Glutamatergic neuron (in vitro differentiated cells): ENCODE data around the gene ARL14EP. TPM values are rescaled to one million over a fixed set of nuclear protein-coding genes. Genes with fewer than 3 reads are reported as not detected.

Source experiments
- DNase-seq: peaks from one replicate; pipeline ENCODE4 v3.0.0; 2022
- H3K27ac Mint-ChIP-seq: one replicate; pipeline ENCODE4 v1.8.0; 2020; ENCODE audit warnings: mild to moderate bottlenecking, mixed read lengths, inconsistent platforms; ENCODE audit not compliant: unreplicated experiment
- H3K27me3 Mint-ChIP-seq: one replicate; pipeline ENCODE4 v1.8.0; 2020; ENCODE audit warnings: mild to moderate bottlenecking, moderate library complexity, mixed read lengths, inconsistent platforms; ENCODE audit not compliant: unreplicated experiment
- H3K36me3 Mint-ChIP-seq: one replicate; pipeline ENCODE4 v1.8.0; 2020; ENCODE audit warnings: mild to moderate bottlenecking, mixed read lengths, inconsistent platforms; ENCODE audit not compliant: unreplicated experiment
- H3K4me1 Mint-ChIP-seq: one replicate; pipeline ENCODE4 v1.8.0; 2020; ENCODE audit warnings: mild to moderate bottlenecking, low read depth, mixed read lengths, inconsistent platforms; ENCODE audit not compliant: unreplicated experiment
- H3K4me3 Mint-ChIP-seq: one replicate; pipeline ENCODE4 v1.8.0; 2020; ENCODE audit warnings: mild to moderate bottlenecking, mixed read lengths, inconsistent platforms; ENCODE audit not compliant: unreplicated experiment
- H3K9me3 Mint-ChIP-seq: one replicate; pipeline ENCODE4 v1.8.0; 2020; ENCODE audit warnings: mild to moderate bottlenecking, moderate library complexity, mixed read lengths, inconsistent platforms; ENCODE audit not compliant: unreplicated experiment
- total RNA-seq: library from RNA; stranded (reverse); fragmentation: NEBNext Ultra II Directional; extraction: Animal tissue kit (Norgen Biotek cat#: 25700); gene quantifications from one replicate; pipeline ENCODE4 v1.2.1, GENCODE V29; 2021; ENCODE audit not compliant: unreplicated experiment
- TF ChIP-seq, protein P1 (sequence below): fragments of 200-600 bp; sonication (generic); IDR thresholded peaks from one replicate; pipeline ENCODE4 v1.5.0; 2021; ENCODE audit not compliant: partially characterized antibody, unreplicated experiment

The ARL14EP gene
- total RNA-seq, 1 donor from 2014 or later, result 21.6 TPM

DNA sequence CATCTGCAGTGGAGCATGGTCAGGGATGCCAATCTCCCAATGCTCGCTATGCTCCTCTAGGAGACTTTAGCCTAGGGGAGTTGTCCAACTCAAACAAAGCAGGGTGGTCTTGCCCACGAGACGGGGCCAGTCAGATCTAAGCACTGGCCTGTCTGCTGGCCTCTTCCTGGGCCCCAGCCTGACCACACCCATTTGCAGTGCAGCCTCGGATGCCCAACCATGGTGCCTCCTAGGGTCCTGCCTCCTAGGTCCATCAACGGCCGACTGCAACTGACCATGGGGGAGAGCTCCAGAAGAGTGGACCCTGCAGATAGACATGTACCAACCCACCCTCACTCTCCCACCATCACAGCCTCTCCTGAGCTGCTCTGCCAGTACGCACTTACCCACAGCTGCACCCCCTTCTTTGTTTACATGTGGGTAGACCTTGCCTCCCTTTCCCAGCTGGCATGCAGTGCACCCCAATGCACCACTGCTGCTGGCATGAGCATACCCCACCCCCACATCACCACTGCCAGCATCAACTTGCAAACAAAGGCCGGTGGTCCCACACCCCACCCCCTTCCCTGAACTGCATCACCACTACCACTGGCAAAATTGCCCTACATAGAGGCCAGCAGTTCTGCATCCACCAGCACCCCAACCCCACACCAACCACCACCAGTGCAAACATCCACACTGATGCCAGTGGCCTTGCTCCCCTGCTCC lies 27.6 kb upstream of the ARL14EP start:
- peaks cover 4% of the 10 kb centered on the region for H3K9me3 Mint-ChIP-seq
- H3K4me1 Mint-ChIP-seq, result no peaks in the 10 kb centered on the region
- H3K27ac Mint-ChIP-seq, result no peak overlapping the region
- H3K27me3 Mint-ChIP-seq, result peaks cover 2% of the 10 kb centered on the region
- TF ChIP-seq, protein P1, sequence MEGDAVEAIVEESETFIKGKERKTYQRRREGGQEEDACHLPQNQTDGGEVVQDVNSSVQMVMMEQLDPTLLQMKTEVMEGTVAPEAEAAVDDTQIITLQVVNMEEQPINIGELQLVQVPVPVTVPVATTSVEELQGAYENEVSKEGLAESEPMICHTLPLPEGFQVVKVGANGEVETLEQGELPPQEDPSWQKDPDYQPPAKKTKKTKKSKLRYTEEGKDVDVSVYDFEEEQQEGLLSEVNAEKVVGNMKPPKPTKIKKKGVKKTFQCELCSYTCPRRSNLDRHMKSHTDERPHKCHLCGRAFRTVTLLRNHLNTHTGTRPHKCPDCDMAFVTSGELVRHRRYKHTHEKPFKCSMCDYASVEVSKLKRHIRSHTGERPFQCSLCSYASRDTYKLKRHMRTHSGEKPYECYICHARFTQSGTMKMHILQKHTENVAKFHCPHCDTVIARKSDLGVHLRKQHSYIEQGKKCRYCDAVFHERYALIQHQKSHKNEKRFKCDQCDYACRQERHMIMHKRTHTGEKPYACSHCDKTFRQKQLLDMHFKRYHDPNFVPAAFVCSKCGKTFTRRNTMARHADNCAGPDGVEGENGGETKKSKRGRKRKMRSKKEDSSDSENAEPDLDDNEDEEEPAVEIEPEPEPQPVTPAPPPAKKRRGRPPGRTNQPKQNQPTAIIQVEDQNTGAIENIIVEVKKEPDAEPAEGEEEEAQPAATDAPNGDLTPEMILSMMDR, result no peak
- no peak for DNase-seq
- H3K36me3 Mint-ChIP-seq, result no peaks in the 10 kb centered on the region
- no peak overlapping the region for H3K4me3 Mint-ChIP-seq

DNA sequence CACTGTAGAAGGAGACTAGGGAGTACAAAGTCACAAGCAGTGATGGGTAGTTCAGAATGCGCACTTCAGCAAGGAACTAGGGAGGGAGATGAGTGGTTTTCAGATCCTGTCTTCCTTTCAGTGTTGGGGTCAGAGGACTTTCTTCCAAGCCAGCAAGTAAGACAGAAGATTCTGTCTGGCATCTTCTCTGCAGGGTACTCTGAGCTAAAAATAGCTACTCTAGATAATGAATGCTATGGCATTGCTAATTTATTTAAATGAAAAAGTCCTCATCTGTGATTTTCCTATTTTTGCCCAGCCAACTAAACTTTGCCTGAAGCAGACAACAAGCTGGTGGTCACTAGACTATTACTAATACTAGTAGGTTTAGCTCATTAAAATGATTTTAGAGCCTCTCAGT lies 18.3 kb upstream of the ARL14EP start:
- Mint-ChIP-seq H3K27me3 (peaks cover 2% of the 10 kb centered on the region), H3K4me1 (no peaks in the 10 kb centered on the region), H3K27ac (no peak overlapping the region), H3K36me3 (no peaks in the 10 kb centered on the region), H3K9me3 (no peaks in the 10 kb centered on the region), H3K4me3 (no peak overlapping the region)
- no peak for DNase-seq
- TF ChIP-seq, protein P1, result no peak

DNA sequence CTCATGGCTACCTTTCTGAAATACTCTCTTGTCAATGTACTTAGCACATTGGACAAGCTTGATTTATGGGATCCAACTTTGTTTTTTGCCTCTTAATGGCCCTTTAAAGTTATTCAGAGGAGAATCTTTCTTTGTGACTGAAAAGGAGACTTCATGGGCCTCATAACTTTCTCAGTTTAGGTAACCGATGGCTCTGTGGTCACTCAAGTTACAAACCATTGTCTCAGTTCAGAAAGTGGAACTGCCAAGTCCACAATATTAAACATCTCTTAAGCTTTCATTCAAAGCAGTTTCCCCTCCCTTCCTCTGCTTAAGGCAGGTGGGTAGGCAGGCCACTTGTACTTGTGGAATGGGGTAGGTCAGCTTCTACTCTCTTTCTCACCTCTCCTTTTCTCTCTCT lies 12.3 kb upstream of the ARL14EP start:
- no peaks in the 10 kb centered on the region for H3K27me3 Mint-ChIP-seq
- H3K4me1 Mint-ChIP-seq, result no peaks in the 10 kb centered on the region
- TF ChIP-seq, protein P1, result no peak
- DNase-seq, result no peak
- H3K4me3 Mint-ChIP-seq, result no peak overlapping the region
- H3K36me3 Mint-ChIP-seq, result peaks cover 4% of the 10 kb centered on the region
- H3K9me3 Mint-ChIP-seq, result no peaks in the 10 kb centered on the region
- H3K27ac Mint-ChIP-seq, result no peak overlapping the region

DNA sequence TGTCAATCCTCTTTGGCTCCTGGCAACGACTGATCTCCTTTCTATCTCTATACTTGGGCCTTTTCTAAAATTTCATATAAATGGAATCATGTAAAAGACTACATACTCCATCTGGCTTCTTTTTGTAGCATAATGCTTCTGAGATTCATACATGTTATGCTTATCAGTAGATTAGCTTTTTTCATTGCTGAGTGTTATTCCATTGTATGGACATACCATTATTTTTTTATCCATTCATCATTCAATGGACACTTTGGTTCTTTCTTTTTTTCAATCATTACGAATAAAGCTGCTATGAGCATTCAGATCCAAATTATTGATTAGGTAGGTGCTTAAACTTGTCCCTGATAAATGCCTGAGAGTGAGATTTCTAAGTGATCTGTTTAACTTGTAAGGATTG lies 11.7 kb upstream of the ARL14EP start:
- Mint-ChIP-seq H3K27me3 (no peaks in the 10 kb centered on the region), H3K36me3 (peaks cover 4% of the 10 kb centered on the region), H3K4me3 (no peak overlapping the region), H3K27ac (no peak overlapping the region), H3K4me1 (no peaks in the 10 kb centered on the region), H3K9me3 (no peaks in the 10 kb centered on the region)
- TF ChIP-seq, protein P1, result no peak
- DNase-seq, result no peak

DNA sequence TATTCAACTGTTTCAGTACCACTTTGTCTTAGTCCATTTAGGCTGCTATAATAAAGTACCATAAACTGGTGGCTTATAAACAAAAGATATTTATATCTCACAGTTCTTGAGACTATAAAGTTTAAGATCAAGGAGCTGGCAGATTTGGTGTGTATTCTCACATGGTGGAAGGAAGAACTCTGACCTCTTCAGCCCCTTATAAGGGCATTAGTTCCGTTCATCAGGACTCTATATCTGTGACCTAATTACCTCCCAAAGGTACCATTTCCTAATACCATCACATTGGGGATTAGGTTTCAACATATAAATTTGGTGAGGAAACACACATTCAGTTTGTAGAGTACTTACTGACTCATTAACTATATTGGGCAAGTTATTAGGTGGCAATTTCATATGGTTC lies 10.7 kb upstream of the ARL14EP start:
- peaks cover 4% of the 10 kb centered on the region for H3K36me3 Mint-ChIP-seq
- no peak overlapping the region for H3K27ac Mint-ChIP-seq
- no peaks in the 10 kb centered on the region for H3K9me3 Mint-ChIP-seq
- no peak overlapping the region for H3K4me3 Mint-ChIP-seq
- no peaks in the 10 kb centered on the region for H3K4me1 Mint-ChIP-seq
- TF ChIP-seq, protein P1, result no peak
- DNase-seq, result no peak
- H3K27me3 Mint-ChIP-seq, result no peaks in the 10 kb centered on the region
